Keratinocyte (primary cell): ENCODE results near the gene ETFRF1.

Experiments
- CTCF ChIP-seq, 3 experiments: IDR thresholded peaks in 1 of 3; conservative IDR thresholded peaks in 1 of 3; optimal IDR thresholded peaks in 1 of 3; 2 replicates in 2 of 3; 3 replicates in 1 of 3; pipeline versions ENCODE3 to v1.5.1; 2011; ENCODE audit warnings: low read length in 3 of 3, mild to moderate bottlenecking in 3 of 3, moderate library complexity in 2 of 3, control low read depth in 1 of 3, inconsistent platforms in 1 of 3; ENCODE audit not compliant: insufficient read depth in 2 of 3; ENCODE audit errors: extremely low read depth in 1 of 3
- EZH2 ChIP-seq: IDR thresholded peaks from one replicate; pipeline ENCODE4 v1.6.1; 2012; ENCODE audit warnings: inconsistent platforms, mild to moderate bottlenecking, low read length, moderate library complexity

- TF ChIP-seq CTCF (optimal IDR thresholded peaks at IDR 0.05 in 1 of 3, IDR thresholded peaks at IDR 0.05 in 1 of 3, conservative IDR thresholded peaks at IDR 0.05 in 1 of 3; ENCODE audit: extremely low read depth in 1 of 3, insufficient read depth in 2 of 3, low read length in 3 of 3) (no peak), EZH2 (no peak)
These were observed 56.0 kb downstream of the ETFRF1 start, which contains the start of gene KRAS for GRCh38 chr12:25250744-25251730.
